Measurements from ENCODE around the gene ACOT7.

GRCh38 chr1:6298940-6299465, 94.6 kb downstream of the ACOT7 start:
- TF ChIP-seq CTCF (IDR thresholded peaks at IDR 0.05; ENCODE audit: borderline replicate concordance, extremely low read depth, low read length, poor library complexity, severe bottlenecking): no peak
- no peak for TF ChIP-seq EZH2 (IDR thresholded peaks at IDR 0.05; ENCODE audit: borderline replicate concordance, low read depth, low read length, severe bottlenecking)
